GM10248 (cell line): ENCODE results near the gene SMG5.

Experiments
- CTCF ChIA-PET: fragments of 300-600 bp; sonication (Branson Sonifier 250); formaldehyde crosslinking; extraction: SDS; loops from one replicate; lab custom pipeline; 2021; ENCODE audit warnings: antibody characterized with exemption; lab: Yijun Ruan, JAX
- POLR2A ChIA-PET: fragments of 350-650 bp; sonication (Branson Sonifier 250); formaldehyde crosslinking; extraction: SDS; loops from one replicate; lab custom pipeline; 2020; ENCODE audit warnings: antibody characterized with exemption; lab: Yijun Ruan, JAX
- DNase-seq: peaks from one replicate; pipeline ENCODE4 v3.0.0; 2012; ENCODE audit errors: extremely low spot score
- TF ChIP-seq, protein P1 (sequence below): IDR thresholded peaks from 2 replicates; pipeline ENCODE4 v1.5.1; 2012; ENCODE audit warnings: mild to moderate bottlenecking, low read depth; ENCODE audit errors: extremely low read depth, missing control alignments, control extremely low read depth

The SMG5 gene

DNA sequence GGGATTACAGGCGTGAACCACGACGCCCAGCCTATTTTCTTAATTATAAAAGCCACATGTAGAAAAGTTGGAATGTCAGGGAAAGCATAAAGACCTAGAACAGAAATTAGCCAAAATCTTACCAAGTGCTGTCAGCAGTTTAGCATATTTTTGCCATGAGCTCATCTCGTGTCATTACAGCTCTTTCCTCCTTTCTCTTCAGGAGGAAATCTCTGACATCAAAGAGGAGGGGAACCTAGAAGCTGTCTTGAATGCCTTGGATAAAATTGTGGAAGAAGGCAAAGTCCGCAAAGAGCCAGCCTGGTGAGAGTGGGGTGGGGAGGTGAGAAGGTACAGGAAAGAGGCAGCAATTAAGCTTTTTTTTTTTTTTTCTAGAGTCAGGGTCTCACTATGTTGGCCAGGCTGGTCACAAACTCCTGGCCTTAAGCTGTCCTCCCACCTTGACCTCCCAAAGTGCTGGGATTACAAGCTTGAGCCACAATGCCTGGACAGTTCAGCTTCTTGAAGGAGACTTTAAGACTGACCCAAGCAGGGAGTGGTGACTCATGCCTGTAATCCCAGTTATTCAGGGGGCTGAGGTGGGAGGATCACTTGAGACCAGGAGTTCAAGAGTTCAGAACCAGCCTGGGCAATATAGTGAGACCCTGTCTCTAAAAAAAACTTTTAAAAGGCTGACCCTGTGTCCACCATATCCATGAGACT, 49.0 kb downstream of the SMG5 start:
- DNase-seq = no peak
- ChIA-PET CTCF (interaction anchor here (1.3 to 3.3 kb wide), 6 partner anchors 9 to 137 kb away, joined by 3 to 9 read pairs (median 7); partner anchors contain the start of genes BGLAP and TMEM79), POLR2A (interaction anchor here (0.6 kb wide), 3 partner anchors 9 to 47 kb away, joined by 3 to 5 read pairs (median 4); partner anchors contain the start of gene PMF1)
- TF ChIP-seq, protein P1, sequence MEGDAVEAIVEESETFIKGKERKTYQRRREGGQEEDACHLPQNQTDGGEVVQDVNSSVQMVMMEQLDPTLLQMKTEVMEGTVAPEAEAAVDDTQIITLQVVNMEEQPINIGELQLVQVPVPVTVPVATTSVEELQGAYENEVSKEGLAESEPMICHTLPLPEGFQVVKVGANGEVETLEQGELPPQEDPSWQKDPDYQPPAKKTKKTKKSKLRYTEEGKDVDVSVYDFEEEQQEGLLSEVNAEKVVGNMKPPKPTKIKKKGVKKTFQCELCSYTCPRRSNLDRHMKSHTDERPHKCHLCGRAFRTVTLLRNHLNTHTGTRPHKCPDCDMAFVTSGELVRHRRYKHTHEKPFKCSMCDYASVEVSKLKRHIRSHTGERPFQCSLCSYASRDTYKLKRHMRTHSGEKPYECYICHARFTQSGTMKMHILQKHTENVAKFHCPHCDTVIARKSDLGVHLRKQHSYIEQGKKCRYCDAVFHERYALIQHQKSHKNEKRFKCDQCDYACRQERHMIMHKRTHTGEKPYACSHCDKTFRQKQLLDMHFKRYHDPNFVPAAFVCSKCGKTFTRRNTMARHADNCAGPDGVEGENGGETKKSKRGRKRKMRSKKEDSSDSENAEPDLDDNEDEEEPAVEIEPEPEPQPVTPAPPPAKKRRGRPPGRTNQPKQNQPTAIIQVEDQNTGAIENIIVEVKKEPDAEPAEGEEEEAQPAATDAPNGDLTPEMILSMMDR = no peak

DNA sequence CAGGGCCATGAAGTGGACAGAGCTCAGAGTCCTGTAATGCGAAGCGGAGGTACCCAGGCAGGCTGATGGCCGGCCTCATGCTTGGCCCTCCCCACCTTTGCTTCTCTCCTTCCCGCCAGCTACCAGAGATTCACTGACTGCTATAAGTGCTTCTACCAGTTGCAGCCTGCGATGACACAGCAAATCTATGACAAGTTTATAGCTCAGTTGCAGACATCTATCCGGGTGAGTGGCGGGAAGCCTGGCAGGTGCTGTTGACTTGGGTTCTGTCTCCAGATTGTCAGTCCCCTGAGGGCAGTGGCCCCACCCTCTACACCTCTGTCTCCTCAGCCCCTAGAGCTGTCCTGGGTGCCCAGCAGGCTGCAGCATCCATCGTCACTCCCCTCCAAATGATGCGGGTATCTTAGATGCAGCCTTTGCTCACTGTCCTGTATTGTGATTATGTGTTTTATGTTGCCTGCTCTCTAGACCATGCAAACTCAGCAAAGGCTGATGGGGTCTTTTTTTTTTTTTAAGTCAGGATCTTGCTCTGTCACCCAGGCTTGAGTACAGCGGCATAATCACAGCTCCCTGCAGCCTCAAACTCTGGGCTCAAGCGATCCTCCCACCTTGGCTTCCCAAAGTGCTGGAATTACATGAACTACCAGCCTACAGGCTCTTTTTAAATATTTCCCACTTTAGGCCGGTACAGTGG, 50.3 kb downstream of the SMG5 start:
- POLR2A ChIA-PET = no interaction called here
- CTCF ChIA-PET = interaction anchor here (1.3 to 3.3 kb wide), 6 partner anchors 9 to 136 kb away, joined by 3 to 9 read pairs (median 7); partner anchors contain the start of genes BGLAP and TMEM79

DNA sequence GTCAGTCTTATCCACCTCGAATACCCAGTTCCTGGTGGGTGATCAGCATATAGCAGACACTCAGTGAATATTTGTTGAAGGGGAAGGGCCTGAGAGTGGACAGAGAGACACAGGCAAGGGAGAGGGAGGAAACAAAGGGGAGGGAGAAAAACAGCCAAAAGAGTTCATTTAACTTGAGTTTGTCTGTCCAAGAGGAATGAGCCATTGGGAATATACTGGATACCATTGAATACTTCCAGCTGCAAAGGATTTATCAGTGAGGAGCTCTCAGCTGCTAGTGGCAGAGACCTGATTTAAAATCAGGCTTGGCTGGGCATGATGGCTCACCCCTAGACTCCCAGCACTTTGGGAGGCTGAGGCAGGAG, 52.2 kb downstream of the SMG5 start:
- POLR2A ChIA-PET = interaction anchor here (0.7 kb wide), 1 partner anchor 21 kb away, joined by 14 read pairs; no protein-coding TSS in a partner anchor
- no peak for DNase-seq
- CTCF ChIA-PET = interaction anchor here (0.6 to 14.6 kb wide), 5 partner anchors 11 to 135 kb away, joined by 3 to 306 read pairs (median 3); partner anchors contain the start of genes PMF1 and SEMA4A
- TF ChIP-seq, protein P1 = no peak

More for the DNA sequence above, 50.3 kb downstream of the SMG5 start:
- DNase-seq = no peak
- TF ChIP-seq, protein P1 = no peak

DNA sequence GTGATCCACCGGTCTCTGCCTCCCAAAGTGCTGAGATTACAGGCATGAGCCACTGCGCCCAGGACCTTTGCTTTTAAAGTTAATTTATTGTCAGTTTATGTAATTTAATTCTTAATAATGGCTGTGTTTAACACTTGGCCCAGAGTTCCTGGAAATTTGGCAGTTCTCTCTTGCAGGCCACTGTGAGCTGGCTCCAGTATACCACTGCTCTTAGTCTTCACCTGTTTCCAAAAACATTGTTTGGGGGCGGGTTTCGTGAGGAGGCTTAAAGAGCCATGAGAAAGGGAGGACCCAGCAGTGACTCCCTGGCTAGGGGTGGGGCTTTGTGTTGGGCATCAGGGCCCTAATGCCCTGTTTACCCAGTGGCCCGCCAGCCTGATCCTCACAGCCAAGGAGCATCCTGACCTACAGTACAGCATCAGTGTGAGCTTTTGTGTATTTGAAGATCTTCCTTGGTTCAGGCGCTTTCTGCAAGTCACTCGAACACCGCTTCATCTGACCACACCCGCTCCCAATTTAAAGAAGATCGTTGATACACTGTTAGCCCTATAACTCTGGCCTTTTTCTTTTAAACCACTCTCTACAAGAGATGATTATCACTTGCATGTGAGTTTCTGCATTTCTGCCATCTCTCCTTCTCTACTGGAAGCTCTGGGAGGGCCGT, 52.7 kb downstream of the SMG5 start:
- ChIA-PET POLR2A (interaction anchor here (0.9 kb wide), 1 partner anchor 17 kb away, joined by 3 read pairs; the partner anchor contains the start of gene PMF1), CTCF (interaction anchor here (1.0 to 14.6 kb wide), 4 partner anchors 11 to 134 kb away, joined by 3 to 306 read pairs (median 4); partner anchors contain the start of genes PMF1 and SEMA4A)
- no peak for DNase-seq
- TF ChIP-seq, protein P1 = no peak

DNA sequence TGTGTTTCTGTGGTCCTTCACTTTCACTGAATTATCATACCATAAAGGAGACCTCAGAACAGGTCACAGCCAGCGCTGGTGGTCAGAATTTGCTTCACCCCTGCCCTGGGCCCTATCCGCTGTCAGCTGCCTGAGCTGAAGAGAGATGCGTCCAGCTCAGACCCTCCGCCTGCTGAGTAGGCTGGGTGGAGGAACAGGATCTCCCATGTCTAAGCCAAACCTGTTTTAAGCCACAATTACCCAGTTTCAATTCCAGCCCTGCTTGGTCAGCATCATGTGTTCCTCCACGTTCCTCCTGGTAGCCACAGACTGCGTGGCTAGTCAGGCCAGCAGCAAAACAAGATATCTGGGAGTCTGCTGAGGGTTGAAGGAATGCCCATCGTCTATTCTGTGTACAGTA, 54.1 kb downstream of the SMG5 start:
- TF ChIP-seq, protein P1 = no peak
- POLR2A ChIA-PET = interaction anchor here (0.6 kb wide), 1 partner anchor 19 kb away, joined by 3 read pairs; no protein-coding TSS in a partner anchor
- DNase-seq = no peak
- CTCF ChIA-PET = interaction anchor here (1.3 to 14.6 kb wide), 3 partner anchors 10 to 91 kb away, joined by 3 to 306 read pairs (median 12); partner anchors contain the start of gene SEMA4A
